ENCODE measurements around the gene LAMA1. TPM values are rescaled to one million over a fixed set of nuclear protein-coding genes. Genes with fewer than 3 reads are reported as not detected.
A peak's percentile ranks its signal among the peaks of the same experiment; 100 is the strongest.

LAMA1 gene
- polyA plus RNA-seq, 5 donors, result 5.9 to 17.1 (median 9.7) TPM

GRCh38 chr18:7062236-7062635 is 55.4 kb downstream of the LAMA1 start:
- DNase-seq, result no peak

GRCh38 chr18:7059276-7059675 is 58.3 kb downstream of the LAMA1 start:
- DNase-seq, result no peak

GRCh38 chr18:7056026-7056425 is 61.6 kb downstream of the LAMA1 start:
- DNase-seq, result no peak

GRCh38 chr18:7049951-7050350 is 67.6 kb downstream of the LAMA1 start:
- no peak for DNase-seq

- DNase-seq, result no peak
Observed at GRCh38 chr18:7048081-7048480, 69.5 kb downstream of the LAMA1 start.

- DNase-seq, result no peak
Observed at GRCh38 chr18:7047336-7047735, 70.3 kb downstream of the LAMA1 start.

GRCh38 chr18:7038330-7038851 is 79.2 kb downstream of the LAMA1 start:
- DNase-seq, result peak; percentile 29 to 46

GRCh38 chr18:7037470-7037869 is 80.1 kb downstream of the LAMA1 start:
- DNase-seq, result no peak

GRCh38 chr18:7035807-7036206 is 81.8 kb downstream of the LAMA1 start:
- DNase-seq, result no peak

- DNase-seq, result no peak
Observed at GRCh38 chr18:7034924-7035323, 82.7 kb downstream of the LAMA1 start.

- no peak for DNase-seq
Observed at GRCh38 chr18:7032537-7032936, 85.1 kb downstream of the LAMA1 start.

GRCh38 chr18:7028625-7029024 is 89.0 kb downstream of the LAMA1 start:
- DNase-seq, result no peak

GRCh38 chr18:7025194-7025593 is 92.4 kb downstream of the LAMA1 start:
- no peak for DNase-seq

GRCh38 chr18:7023581-7023980 is 94.0 kb downstream of the LAMA1 start:
- no peak for DNase-seq

- no peak for DNase-seq
Observed at GRCh38 chr18:7023063-7023580, 94.5 kb downstream of the LAMA1 start.

- DNase-seq, result peak in 1 of 2 donors; percentile 32
Observed at GRCh38 chr18:7021994-7022840, 95.4 kb downstream of the LAMA1 start.

GRCh38 chr18:7020995-7021777 is 96.4 kb downstream of the LAMA1 start:
- DNase-seq, result no peak

- no peak for DNase-seq
Observed at GRCh38 chr18:7017013-7017412, 100.6 kb downstream of the LAMA1 start.

GRCh38 chr18:7011142-7011541 is 106.5 kb downstream of the LAMA1 start:
- DNase-seq, result no peak

- no peak for DNase-seq
Observed at GRCh38 chr18:7004009-7004408, 113.6 kb downstream of the LAMA1 start.

- no peak for DNase-seq
Observed at GRCh38 chr18:7002107-7002506, 115.5 kb downstream of the LAMA1 start.

- peak in 1 of 2 donors; percentile 45 for DNase-seq
Observed at GRCh38 chr18:7000484-7001096, 117.0 kb downstream of the LAMA1 start.

All from right lung (tissue), 5 donors.